ENCODE measurements around the gene DNM2. TPM values are rescaled to one million over a fixed set of nuclear protein-coding genes. Genes with fewer than 3 reads are reported as not detected.

The DNM2 gene
- total RNA-seq, 6 donors from 2014 or later, result 238 to 744 (median 318) TPM

DNA sequence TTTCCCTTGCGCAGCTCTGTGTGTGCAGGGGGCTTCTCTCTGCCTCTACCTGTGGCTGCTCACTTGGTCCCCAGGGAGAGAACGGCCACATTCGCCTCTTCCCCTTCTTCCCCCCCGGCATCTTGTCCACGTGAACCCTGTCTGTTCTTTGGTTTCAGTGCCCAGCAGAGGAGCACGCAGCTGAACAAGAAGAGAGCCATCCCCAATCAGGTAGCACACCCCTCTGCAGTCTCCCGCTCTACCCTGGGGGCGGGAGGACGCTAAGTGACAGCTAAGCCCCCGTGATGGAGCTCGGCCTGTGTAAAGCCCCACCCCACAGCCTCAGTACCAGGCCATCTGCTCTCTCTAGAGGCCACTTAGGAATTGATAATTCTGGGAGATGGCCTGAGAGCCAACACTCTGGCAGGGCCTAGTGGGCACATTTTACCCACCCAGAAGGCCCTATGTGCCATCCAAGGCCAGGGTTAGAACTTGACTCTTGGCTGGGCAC is 87.9 kb downstream of the DNM2 start:
- DNase-seq (no peak), ATAC-seq (ENCODE audit: low FRiP score in 2 of 2) (no peak)
- Histone ChIP-seq H3K4me3 (no peak overlapping the region), H3K4me1 (peaks cover 0 to 13% (median 10%) of the 10 kb centered on the region in 4 donors), H3K36me3 (peaks cover 50 to 96% (median 76%) of the 10 kb centered on the region in 4 donors), H3K27me3 (no peaks in the 10 kb centered on the region), H3K27ac (peak overlapping the region in 2 of 4 donors; percentile 49 to 73), H3K9me3 (no peaks in the 10 kb centered on the region)
- 83 to 87% methylated on average over 11 of the region's 11 CpGs for WGBS, 2 donors
- TF ChIP-seq POLR2A (IDR thresholded peaks at IDR 0.05), result no peak
- TF ChIP-seq, protein P1, sequence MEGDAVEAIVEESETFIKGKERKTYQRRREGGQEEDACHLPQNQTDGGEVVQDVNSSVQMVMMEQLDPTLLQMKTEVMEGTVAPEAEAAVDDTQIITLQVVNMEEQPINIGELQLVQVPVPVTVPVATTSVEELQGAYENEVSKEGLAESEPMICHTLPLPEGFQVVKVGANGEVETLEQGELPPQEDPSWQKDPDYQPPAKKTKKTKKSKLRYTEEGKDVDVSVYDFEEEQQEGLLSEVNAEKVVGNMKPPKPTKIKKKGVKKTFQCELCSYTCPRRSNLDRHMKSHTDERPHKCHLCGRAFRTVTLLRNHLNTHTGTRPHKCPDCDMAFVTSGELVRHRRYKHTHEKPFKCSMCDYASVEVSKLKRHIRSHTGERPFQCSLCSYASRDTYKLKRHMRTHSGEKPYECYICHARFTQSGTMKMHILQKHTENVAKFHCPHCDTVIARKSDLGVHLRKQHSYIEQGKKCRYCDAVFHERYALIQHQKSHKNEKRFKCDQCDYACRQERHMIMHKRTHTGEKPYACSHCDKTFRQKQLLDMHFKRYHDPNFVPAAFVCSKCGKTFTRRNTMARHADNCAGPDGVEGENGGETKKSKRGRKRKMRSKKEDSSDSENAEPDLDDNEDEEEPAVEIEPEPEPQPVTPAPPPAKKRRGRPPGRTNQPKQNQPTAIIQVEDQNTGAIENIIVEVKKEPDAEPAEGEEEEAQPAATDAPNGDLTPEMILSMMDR (IDR thresholded peaks at IDR 0.05), result no peak
- TF ChIP-seq POLR2AphosphoS5 (IDR thresholded peaks at IDR 0.05), result no peak
- no peak for TF ChIP-seq EP300 (IDR thresholded peaks at IDR 0.05)

DNA sequence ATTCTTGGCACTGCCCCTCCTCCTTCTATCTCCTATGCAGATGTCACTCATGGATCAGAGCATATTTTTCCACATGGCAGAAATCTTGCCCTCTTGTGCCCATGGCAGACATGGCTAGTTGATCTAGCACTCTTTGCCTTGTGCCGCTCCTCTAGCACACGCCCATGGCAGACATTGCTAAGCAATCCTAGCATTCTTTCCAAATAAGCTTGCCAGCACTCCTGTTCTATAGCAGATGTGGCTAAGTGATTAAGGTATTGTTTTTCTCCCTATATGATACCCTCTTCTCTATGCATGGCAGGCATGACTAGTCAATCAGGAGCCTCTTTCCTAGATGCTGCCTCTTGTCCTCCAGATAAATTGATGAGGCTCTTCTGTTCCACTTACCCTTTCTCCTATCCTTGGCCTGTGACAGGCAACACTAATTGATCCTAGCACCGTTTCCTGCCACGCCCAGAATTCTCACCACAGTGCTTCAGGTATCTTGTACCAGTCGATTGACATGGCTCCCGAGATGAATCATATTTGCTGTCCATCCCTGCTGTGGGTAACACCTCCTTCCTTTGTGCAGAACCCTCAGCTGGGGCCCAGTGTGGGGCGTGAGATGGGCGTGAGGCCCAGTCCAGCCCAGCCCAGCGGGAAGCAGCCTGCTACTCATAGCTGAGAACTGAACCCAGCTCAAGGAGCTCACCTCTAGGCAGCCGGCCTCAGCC is 91.2 kb downstream of the DNM2 start:
- Histone ChIP-seq H3K4me3 (no peak overlapping the region), H3K36me3 (peaks cover 41 to 96% (median 71%) of the 10 kb centered on the region in 4 donors), H3K27me3 (no peaks in the 10 kb centered on the region), H3K4me1 (peaks cover 5 to 20% (median 17%) of the 10 kb centered on the region in 4 donors), H3K9me3 (no peaks in the 10 kb centered on the region), H3K27ac (peak overlapping the region; percentile 42 to 77 (median 66))
- ATAC-seq (ENCODE audit: low FRiP score in 2 of 2) (no peak), DNase-seq (no peak)
- TF ChIP-seq POLR2A (IDR thresholded peaks at IDR 0.05) (no peak), EP300 (IDR thresholded peaks at IDR 0.05) (no peak), POLR2AphosphoS5 (IDR thresholded peaks at IDR 0.05) (no peak)
- TF ChIP-seq, protein P1 (IDR thresholded peaks at IDR 0.05), result no peak
- 71 to 79% methylated on average over 8 to 10 of the region's 10 CpGs for WGBS, 2 donors

DNA sequence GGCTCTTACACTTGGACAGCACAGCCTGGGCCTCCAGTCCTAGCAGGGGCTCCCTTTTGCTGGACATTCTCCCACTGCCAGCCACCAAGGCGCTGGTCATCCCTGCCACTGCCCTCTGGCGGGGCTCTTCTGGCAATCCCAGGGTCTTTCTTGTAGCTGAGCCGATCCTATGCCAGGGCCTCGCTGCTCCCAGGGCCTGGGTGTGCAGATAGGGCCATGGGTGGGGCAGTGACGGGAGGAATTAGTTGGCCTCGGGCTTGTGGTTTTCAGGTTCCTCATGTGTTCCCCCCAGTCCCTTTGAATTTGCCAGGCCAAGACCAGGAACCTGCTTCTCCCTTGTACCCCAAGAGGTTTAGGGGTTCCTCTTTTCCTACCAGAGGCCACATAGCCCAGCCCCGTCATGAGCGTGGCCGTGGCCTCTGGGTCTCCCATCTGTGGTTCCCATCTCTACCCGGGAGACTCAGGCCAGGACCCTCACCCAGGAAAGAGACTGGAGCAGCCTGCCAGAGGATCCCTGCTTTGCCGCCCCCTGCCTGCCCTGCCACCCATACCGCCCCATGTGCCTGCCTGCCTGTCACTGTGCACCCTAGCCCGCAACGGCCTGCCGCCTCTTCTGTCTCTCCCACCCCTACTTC is 91.9 kb downstream of the DNM2 start:
- no peaks in the 10 kb centered on the region for H3K27me3 ChIP-seq
- DNase-seq, result peak in 1 of 2 donors; percentile 60
- no peak overlapping the region for H3K4me3 ChIP-seq
- H3K4me1 ChIP-seq, result peaks cover 5 to 20% (median 17%) of the 10 kb centered on the region in 4 donors
- WGBS, 2 donors, result 65 to 84% methylated on average over 13 to 14 of the region's 15 CpGs
- TF ChIP-seq POLR2A (IDR thresholded peaks at IDR 0.05) (no peak), EP300 (IDR thresholded peaks at IDR 0.05) (no peak), POLR2AphosphoS5 (IDR thresholded peaks at IDR 0.05) (no peak)
- TF ChIP-seq, protein P1 (IDR thresholded peaks at IDR 0.05), result no peak
- H3K27ac ChIP-seq, result peak overlapping the region; percentile 42 to 77 (median 66)
- peak in 1 of 2 donors; percentile 4 for ATAC-seq (ENCODE audit: low FRiP score in 2 of 2)
- H3K36me3 ChIP-seq, result peaks cover 41 to 96% (median 73%) of the 10 kb centered on the region in 4 donors
- H3K9me3 ChIP-seq, result no peaks in the 10 kb centered on the region

DNA sequence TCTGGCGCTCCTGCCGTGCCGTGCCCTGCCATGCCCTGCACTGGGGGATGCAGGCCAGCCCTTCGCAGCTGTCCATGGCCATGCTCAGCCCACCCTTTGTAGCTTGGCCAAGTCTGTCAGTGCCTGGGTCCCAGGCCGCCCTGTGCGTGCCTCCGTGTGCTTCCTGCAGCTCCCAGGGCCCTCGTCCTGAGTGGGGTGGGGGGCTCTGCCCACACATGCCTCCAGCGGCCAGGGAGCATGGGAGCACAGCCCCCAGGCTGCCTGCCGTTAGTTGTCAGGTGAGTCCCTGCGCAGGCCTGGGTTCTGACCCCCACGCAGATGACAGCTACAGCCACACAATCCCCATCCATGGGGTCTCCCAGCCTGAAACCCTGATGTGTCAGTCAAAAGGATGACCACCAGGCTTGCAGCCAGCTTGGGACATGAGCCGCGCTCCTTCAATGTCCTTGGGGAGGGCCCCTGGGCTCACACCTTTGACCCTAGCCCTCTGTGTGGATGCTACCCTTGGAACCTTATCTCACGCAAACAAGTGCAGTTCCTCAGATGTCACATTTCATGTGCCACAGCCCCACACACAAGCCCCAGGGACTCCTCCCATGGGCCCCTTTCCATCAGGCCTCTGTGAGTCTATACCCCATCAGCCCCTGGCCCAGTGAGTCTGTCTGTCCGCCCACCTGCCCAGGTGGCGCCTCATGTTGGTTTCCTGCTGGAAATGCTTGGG is 93.7 kb downstream of the DNM2 start:
- peaks cover 5 to 20% (median 14%) of the 10 kb centered on the region in 4 donors for H3K4me1 ChIP-seq
- peaks cover 28 to 98% (median 74%) of the 10 kb centered on the region in 4 donors for H3K36me3 ChIP-seq

More for the DNA sequence above, 93.7 kb downstream of the DNM2 start:
- H3K4me3 ChIP-seq, result no peak overlapping the region
- DNase-seq (no peak), ATAC-seq (ENCODE audit: low FRiP score in 2 of 2) (no peak)
- peak overlapping the region in 3 of 4 donors; percentile 63 to 82 (median 73) for H3K27ac ChIP-seq
- TF ChIP-seq POLR2AphosphoS5 (IDR thresholded peaks at IDR 0.05) (no peak), EP300 (IDR thresholded peaks at IDR 0.05) (no peak), POLR2A (IDR thresholded peaks at IDR 0.05) (no peak)
- TF ChIP-seq, protein P1 (IDR thresholded peaks at IDR 0.05), result no peak
- WGBS, 2 donors, result 95 to 96% methylated on average over 8 to 9 of the region's 17 CpGs
- H3K9me3 ChIP-seq, result no peaks in the 10 kb centered on the region
- H3K27me3 ChIP-seq, result no peaks in the 10 kb centered on the region
